Upper lobe of left lung (tissue), 4 donors: ENCODE measurements around the gene PRKCSH.

ENCODE experiments used
- CTCF ChIP-seq, 6 experiments: fragments of 450-650 bp in 4 of 6; fragments of 200-600 bp in 2 of 6; sonication (generic) in 2 of 6; IDR thresholded peaks; one replicate each; pipeline ENCODE4 v1.5.1; 2016 to 2019; ENCODE audit warnings: antibody characterized with exemption in 6 of 6
- EP300 ChIP-seq, 4 donors: sonication (generic); formaldehyde crosslinking; IDR thresholded peaks; one replicate each; pipeline ENCODE4 v1.5.1; 2017; ENCODE audit warnings: antibody characterized with exemption in 4 of 4, control low read depth in 2 of 4
- POLR2A ChIP-seq, 4 donors: fragments of 450-650 bp; IDR thresholded peaks; one replicate each; pipeline ENCODE4 v1.5.1; 2016 to 2017; ENCODE audit warnings: antibody characterized with exemption in 4 of 4, mild to moderate bottlenecking in 2 of 4
- POLR2AphosphoS5 ChIP-seq, 2 donors: sonication (generic); formaldehyde crosslinking; IDR thresholded peaks; one replicate each; pipeline ENCODE4 v1.5.1; 2017; ENCODE audit warnings: antibody characterized with exemption in 2 of 2

DNA sequence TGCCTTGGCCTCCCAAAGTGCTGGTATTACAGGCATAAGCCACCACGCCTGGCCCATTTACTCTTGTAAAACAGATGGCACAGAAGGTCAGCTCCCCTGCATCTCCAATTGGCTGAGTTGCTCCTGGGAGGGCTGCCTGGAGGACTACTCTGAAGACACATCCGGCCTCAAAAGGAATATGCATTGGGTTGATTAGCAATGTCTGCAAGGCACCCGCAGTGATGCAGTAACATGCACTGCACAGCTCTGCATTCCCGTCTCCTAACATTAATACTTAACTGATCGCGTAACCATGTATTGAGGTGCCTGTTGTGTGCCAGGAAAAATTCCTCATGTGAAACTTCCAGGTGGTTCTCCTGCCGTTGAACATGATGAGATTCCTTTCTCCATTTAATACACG lies 40.4 kb downstream of the PRKCSH start:
- TF ChIP-seq POLR2A (IDR thresholded peaks at IDR 0.05) (no peak), CTCF (IDR thresholded peaks at IDR 0.05) (no peak), POLR2AphosphoS5 (IDR thresholded peaks at IDR 0.05) (no peak), EP300 (IDR thresholded peaks at IDR 0.05) (no peak)
